GM21786 (cell line): ENCODE data around the gene LINC01488.

Experiments used
- ATAC-seq: cut with Tn5 transposase; IDR thresholded peaks from one replicate; pipeline ENCODE4 v1.9.1; 2021; ENCODE audit not compliant: unreplicated experiment

Gene LINC01488

GRCh38 chr11:69475141-69475865 is 6.2 kb upstream of the LINC01488 start:
- ATAC-seq, result no peak

GRCh38 chr11:69475866-69476471 is 5.5 kb upstream of the LINC01488 start:
- ATAC-seq, result no peak

DNA sequence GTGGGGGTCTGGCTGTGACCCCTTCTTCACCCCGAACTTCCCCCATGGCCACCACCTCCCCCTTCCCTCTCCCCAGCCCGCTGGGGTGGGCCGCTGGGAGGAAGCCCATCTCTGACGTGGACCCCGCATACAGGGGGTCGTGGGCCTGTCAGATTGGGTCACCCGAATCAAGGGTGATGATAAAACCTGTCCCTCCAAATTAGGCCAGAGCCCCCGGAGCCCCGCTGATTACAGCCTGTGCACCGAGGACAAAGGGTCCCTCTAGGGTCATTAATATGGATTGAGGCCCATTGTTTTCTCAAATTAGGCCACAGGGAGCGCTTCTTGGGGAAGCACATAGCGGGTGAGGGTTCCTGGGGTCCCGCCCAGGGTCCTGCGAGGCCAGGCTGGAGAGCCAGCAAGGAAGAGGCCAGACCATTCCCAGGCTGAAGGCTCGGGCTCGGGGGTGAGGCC is 4.9 kb upstream of the LINC01488 start:
- ATAC-seq, result no peak

DNA sequence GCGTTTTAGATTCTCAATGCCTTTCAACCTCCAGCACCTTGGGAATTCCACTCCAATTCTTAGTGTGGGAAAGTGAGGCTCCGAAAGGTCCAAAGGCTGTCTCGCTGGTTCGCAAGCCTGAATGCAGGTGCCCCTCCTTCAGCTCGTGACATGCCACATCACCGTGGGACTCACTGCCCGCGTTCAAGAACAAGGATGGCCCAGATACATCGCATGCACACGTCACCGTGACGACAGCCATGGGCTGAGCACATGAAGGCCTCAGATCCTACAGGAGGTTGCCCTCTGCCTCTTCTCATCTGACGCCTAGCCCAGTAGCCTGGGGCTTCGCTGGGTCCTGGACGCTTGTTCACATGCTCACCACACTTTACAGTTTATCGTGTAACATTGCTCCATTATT is 4.4 kb upstream of the LINC01488 start:
- ATAC-seq, result no peak

DNA sequence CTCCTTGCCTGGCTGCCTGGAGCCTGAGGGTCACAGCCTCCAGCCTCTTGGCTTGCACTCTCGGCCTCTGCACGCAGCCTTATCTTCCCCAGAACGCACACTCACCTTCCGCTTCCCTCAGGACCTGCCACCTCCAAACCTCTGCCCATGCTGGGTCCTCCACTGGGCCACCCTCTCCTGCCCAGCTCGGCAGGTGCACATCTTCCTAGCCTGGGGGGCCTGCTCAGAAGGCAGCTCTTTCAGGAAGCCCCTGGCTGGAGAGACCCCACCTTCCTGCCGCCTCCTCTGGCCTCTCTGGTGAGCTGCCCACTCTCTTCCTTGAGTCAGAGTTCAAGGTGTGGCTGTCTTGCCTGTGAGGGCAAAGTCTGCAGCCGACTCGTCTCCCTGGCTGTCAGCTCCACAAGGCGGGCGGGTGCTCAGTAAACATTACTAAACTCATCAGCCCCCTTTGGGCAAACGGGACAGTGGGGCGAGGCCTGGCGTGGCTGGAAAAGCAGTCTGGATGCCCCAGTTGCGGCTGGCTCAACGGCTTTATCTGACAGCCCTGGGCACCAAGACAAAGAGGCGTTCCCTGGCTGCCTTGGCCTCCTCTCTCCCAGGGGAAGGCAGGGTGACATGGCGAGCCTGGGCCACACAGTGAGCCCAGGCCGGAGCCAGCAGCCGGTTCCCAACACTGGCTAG is 1.7 kb upstream of the LINC01488 start:
- no peak for ATAC-seq

DNA sequence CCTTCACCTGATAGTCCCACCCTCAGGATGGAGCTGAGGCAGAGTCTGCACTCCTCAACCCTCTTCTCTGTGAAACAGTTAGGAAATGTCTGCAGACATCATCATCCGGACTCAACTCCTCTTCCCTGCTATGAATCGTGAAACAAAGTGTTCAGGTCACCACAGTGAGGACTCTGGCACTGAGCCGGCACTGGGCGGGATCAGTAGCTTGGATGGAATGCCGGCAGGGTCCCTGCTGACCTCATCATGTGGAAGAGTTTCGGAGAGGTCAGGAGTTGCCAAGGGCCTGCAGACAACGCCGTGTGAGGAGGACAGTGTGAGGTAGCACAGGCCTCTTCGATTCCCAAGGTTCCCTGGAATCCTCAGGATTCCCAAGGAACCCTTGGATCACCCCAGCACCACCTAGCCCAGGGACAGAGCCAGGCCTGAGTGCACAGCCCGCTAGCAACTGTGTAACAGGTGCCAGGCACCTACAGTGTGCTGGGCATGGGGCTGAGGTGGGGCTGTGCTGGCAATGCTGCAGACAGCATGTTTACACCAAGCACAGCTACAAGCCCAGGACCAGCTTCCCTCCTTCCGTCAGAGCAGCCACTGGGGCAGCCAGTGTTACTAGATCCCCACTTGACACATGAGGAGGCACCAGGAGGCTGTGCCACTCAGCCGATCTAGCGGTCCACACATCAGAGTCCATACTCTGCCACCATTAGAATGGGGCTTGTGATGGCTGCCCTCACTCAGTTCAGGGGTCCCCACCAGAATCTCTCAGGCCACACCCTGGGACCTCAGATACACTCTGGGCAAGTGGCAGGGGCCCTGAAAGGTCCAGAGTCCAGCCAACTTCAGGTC is 693 bp upstream of the LINC01488 start:
- ATAC-seq, result no peak

DNA sequence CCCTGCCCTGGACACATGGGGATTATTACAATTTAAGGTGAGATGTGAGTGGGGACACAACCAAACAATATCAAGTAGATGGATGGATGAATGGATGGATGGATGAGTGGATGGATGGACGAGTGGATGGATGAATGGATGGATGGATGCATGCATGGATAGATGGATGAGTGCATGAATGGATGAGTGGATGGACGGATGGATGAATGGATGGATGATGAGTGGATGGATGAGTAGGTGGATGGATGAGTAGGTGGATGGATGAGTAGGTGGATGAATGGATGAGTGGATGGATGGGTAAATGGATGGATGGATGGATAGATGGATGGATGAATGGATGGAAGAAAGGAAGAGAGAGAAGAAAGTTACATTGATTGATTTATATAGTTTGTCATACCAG is 859 bp downstream of the LINC01488 start:
- ATAC-seq, result no peak

- ATAC-seq, result no peak
Measured at GRCh38 chr11:69483170-69483569, 1.7 kb downstream of the LINC01488 start.

- no peak for ATAC-seq
Measured at GRCh38 chr11:69483691-69484426, 2.4 kb downstream of the LINC01488 start.

- ATAC-seq, result no peak
Measured at GRCh38 chr11:69484427-69485259, 3.2 kb downstream of the LINC01488 start.

- no peak for ATAC-seq
Measured at GRCh38 chr11:69485337-69486041, 4.0 kb downstream of the LINC01488 start.

DNA sequence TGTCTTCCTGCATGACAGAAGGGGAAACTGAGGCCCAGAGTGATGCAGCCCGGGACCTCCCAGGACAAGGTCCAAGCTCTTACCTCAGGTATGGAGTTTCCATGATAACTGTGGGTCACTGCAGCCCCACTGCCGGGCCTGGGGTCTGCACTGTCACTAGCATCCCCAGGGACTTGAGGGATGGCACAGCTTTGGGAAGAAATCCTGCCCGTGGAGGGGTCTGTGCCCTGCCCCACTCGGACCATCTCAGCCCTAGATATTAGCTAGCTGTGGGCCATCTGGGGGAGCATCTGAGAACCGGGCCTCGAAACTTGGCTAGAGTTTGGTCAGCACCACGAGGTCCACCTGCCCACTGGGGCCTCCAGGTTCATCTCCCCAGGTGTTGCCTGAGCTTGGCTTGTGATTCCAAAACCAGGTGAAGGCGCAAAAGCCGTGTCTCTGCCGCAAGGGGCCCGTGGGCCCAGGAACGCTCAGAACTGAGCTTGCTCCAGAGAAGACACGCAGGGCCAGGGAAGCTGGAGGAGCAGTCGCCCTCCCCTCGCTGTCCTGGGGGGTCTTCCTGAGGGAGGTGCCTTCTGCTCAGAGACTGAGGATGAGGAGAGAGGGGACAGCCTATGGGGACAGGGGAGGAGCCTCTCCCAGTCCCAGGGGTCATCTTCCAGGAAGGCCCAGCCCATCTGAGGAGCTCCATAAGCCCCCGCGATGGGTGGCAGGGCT is 4.8 kb downstream of the LINC01488 start:
- no peak for ATAC-seq

DNA sequence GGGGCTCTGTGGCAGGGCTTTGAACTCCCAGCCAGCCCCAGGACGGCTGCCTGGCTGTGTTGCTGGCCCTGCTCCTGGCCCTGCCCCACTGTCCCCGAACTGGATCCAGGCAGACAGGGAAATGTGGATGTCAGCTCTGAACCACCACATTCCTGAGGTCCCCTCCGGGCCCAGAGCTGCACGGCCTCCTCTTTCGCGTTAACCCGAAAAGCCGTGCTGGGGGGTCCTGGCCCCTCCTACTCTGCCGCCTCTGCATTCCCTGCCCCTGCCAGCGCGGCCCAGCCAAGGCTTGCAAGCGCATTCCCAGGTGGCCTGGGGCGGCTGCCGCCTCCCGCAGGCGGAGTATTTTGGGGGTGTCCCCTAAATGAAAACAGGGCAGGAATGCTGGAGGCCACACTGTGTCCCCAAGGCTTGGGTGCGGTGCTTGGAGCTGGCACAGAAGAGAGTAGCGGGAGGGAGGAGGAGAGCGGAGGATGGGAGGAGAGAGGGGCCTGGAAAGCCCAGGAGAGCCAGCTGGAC is 5.4 kb downstream of the LINC01488 start:
- ATAC-seq, result no peak

GRCh38 chr11:69487391-69487790 is 5.9 kb downstream of the LINC01488 start:
- ATAC-seq, result no peak

- ATAC-seq, result no peak
Measured at GRCh38 chr11:69487849-69488542, 6.5 kb downstream of the LINC01488 start.

- no peak for ATAC-seq
Measured at GRCh38 chr11:69488543-69488940, 7.1 kb downstream of the LINC01488 start.

DNA sequence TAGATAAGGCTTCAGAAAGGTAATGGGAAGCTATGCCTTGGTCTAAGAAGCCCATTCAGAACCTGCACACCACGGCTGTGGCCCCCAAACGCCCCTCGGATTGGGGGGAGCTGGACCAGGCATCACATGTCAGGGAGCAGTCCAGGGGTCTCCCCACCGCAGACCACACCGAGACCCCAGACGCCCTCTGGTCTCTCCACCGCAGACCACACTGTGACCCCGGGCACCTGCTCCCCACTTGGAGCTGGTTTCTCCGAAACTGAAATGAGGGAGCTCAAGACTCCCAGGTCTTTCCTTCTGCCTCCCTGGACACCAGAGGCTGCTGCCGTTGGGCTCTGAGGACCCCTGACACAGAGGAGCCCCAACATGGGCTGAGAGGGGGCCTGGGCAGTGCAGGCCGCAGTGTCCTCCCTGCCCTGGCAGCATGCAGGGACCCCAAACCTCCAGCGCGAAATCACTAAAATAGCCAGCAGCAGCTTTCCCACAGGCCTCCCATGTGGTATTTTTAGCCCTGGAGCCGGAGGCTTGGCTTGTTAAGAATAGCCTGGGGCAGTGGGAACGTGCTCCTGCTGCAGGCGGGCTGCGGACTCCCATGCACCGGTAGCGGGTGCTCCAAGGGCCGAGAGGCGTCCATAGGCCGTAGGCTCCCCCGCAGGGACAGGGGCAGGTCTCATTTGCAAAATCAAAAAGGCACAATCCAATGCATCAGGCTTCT is 7.7 kb downstream of the LINC01488 start:
- no peak for ATAC-seq
